HCT116 (cell line): ENCODE data around the gene FBXO46. TPM values are rescaled to one million over a fixed set of nuclear protein-coding genes. Genes with fewer than 3 reads are reported as not detected.

Source experiments
- ATAC-seq: fragments of 200-7000 bp; cut with Tn5 transposase; 2 replicates; pipeline ENCODE4 v1.9.1; 2020; ENCODE audit warnings: mild to moderate bottlenecking, moderate library complexity
- BruUV-seq: library from RNA; stranded (reverse); fragments of 400-500 nt; replicated peaks from 2 replicates; lab custom pipeline; 2021; lab: Mats Ljungman, UMichigan
- CTCF ChIA-PET: fragments of 300-600 bp; sonication (Branson Sonifier 250); formaldehyde crosslinking; loops from one replicate; lab custom pipeline; 2021; ENCODE audit warnings: antibody characterized with exemption; lab: Charles Lee
- POLR2A ChIA-PET: fragments of 300-600, 350-600 bp; sonication (Branson Sonifier 250); formaldehyde crosslinking; loops from one replicate; lab custom pipeline; 2021; ENCODE audit warnings: antibody characterized with exemption; lab: Charles Lee
- RAD21 ChIA-PET, 2 experiments: fragments of 300-600 bp; sonication (Branson Sonifier 250); formaldehyde crosslinking; loops; one replicate each; lab custom pipeline; 2023; ENCODE audit warnings: low total read pairs in 2 of 2; ENCODE audit not compliant: uncharacterized antibody in 2 of 2, unreplicated experiment in 2 of 2, low non-redundant PET in 1 of 2; lab: Charles Lee
- DNase-seq: peaks from one replicate; pipeline ENCODE4 v3.0.0-alpha.2; 2010; ENCODE audit warnings: low read depth, low spot score
- H2AFZ ChIP-seq: fragments of 200-600 bp; shearing (Covaris generic), sonication (generic); 2 replicates; pipeline ENCODE4 v1.6.1; 2017; ENCODE audit warnings: low read depth, mixed run types, mixed read lengths, antibody characterized with exemption, low read length; ENCODE audit not compliant: poor library complexity, severe bottlenecking
- H3K27ac ChIP-seq: 2 replicates; pipeline ENCODE4 v1.5.1; 2012; ENCODE audit warnings: low read depth, low read length
- H3K27me3 ChIP-seq: fragments of 200-600 bp; sonication (generic); 2 replicates; pipeline ENCODE4 v1.6.1; 2016; ENCODE audit warnings: mixed run types, low read length, mixed read lengths; ENCODE audit not compliant: insufficient read depth
- H3K36me3 ChIP-seq, 2 experiments: fragments of 200-500 bp in 1 of 2; fragments of 200-600 bp in 1 of 2; sonication (Bioruptor generic) in 1 of 2; sonication (generic) in 1 of 2; 2 replicates each; pipeline versions ENCODE4 v1.5.1 to v1.6.1; 2014 to 2016; ENCODE audit warnings: low read length in 2 of 2, inconsistent platforms in 1 of 2, mixed read lengths in 1 of 2, mixed run types in 1 of 2; ENCODE audit not compliant: insufficient read depth in 2 of 2, control insufficient read depth in 1 of 2
- H3K4me1 ChIP-seq, 2 experiments: fragments of 200-600 bp in 1 of 2; sonication (generic) in 1 of 2; 2 replicates each; pipeline versions ENCODE4 v1.5.1 to v1.6.1; 2012 to 2017; ENCODE audit warnings: low read length in 2 of 2, inconsistent platforms in 1 of 2, mild to moderate bottlenecking in 1 of 2, mixed read lengths in 1 of 2, mixed run types in 1 of 2, moderate library complexity in 1 of 2; ENCODE audit not compliant: insufficient read depth in 2 of 2, control insufficient read depth in 1 of 2
- H3K4me2 ChIP-seq: fragments of 200-600 bp; sonication (generic); 2 replicates; pipeline ENCODE4 v1.6.1; 2017; ENCODE audit warnings: mixed run types, low read length, mixed read lengths
- H3K4me3 ChIP-seq, 2 experiments: fragments of 200-600 bp in 1 of 2; sonication (generic) in 1 of 2; replicated peaks in 1 of 2; 2 replicates each; pipeline ENCODE4 v1.5.1; 2011 to 2016; ENCODE audit warnings: low read length in 2 of 2, control low read depth in 1 of 2, low read depth in 1 of 2, mild to moderate bottlenecking in 1 of 2, mixed read lengths in 1 of 2, mixed run types in 1 of 2
- H3K79me2 ChIP-seq: fragments of 200-600 bp; sonication (generic); 2 replicates; pipeline ENCODE4 v1.6.1; 2017; ENCODE audit warnings: mild to moderate bottlenecking, mixed run types, low read length, moderate library complexity, mixed read lengths; ENCODE audit not compliant: insufficient read depth
- H3K9ac ChIP-seq: fragments of 200-600 bp; sonication (generic); 2 replicates; pipeline ENCODE4 v1.6.1; 2016; ENCODE audit warnings: low read length, mixed read lengths
- H3K9me2 ChIP-seq: fragments of 200-600 bp; sonication (generic), shearing (Covaris generic); 2 replicates; pipeline ENCODE4 v1.6.1; 2017; ENCODE audit warnings: mixed run types, mild to moderate bottlenecking, moderate library complexity; ENCODE audit not compliant: insufficient read depth
- H3K9me3 ChIP-seq, 2 experiments: fragments of 200-500 bp in 1 of 2; fragments of 200-600 bp in 1 of 2; sonication (Bioruptor generic) in 1 of 2; sonication (generic) in 1 of 2; 2 replicates each; pipeline ENCODE4 v1.6.1; 2014 to 2017; ENCODE audit warnings: low read length in 2 of 2, mixed read lengths in 2 of 2, inconsistent platforms in 1 of 2, low read depth in 1 of 2, mild to moderate bottlenecking in 1 of 2, mixed run types in 1 of 2, moderate library complexity in 1 of 2; ENCODE audit not compliant: control insufficient read depth in 1 of 2, insufficient read depth in 1 of 2
- H4K20me1 ChIP-seq: fragments of 200-600 bp; sonication (generic), shearing (Covaris generic); 2 replicates; pipeline ENCODE4 v1.6.1; 2017; ENCODE audit warnings: mixed run types, mild to moderate bottlenecking, moderate library complexity; ENCODE audit not compliant: insufficient read depth
- CBX3 ChIP-seq: IDR thresholded peaks from 2 replicates; pipeline ENCODE4 v1.6.1; 2012; ENCODE audit warnings: low read depth
- CEBPB ChIP-seq: IDR thresholded peaks from 2 replicates; pipeline ENCODE4 v1.6.1; 2012; ENCODE audit warnings: low read depth
- CTCF ChIP-seq, 3 experiments: fragments of 200-600 bp in 1 of 3; sonication (generic) in 1 of 3; IDR thresholded peaks in 2 of 3; conservative IDR thresholded peaks in 1 of 3; 2 replicates each; pipeline ENCODE4 v1.5.1; 2012 to 2017; ENCODE audit warnings: low read depth in 2 of 3, low read length in 2 of 3, antibody characterized with exemption in 1 of 3, borderline replicate concordance in 1 of 3, control low read depth in 1 of 3, mild to moderate bottlenecking in 1 of 3, mixed read lengths in 1 of 3, mixed run types in 1 of 3, moderate library complexity in 1 of 3; ENCODE audit not compliant: insufficient read depth in 1 of 3
- EGR1 ChIP-seq: IDR thresholded peaks from 2 replicates; pipeline ENCODE4 v1.6.1; 2012; ENCODE audit warnings: low read depth
- FOSL1 ChIP-seq: IDR thresholded peaks from 2 replicates; pipeline ENCODE4 v1.6.1; 2012; ENCODE audit warnings: low read depth
- JUND ChIP-seq: IDR thresholded peaks from 2 replicates; pipeline ENCODE4 v1.6.1; 2012
- MAX ChIP-seq: IDR thresholded peaks from 2 replicates; pipeline ENCODE4 v1.6.1; 2012
- POLR2A ChIP-seq: IDR thresholded peaks from 2 replicates; pipeline ENCODE4 v1.7.0; 2011; ENCODE audit warnings: borderline replicate concordance; ENCODE audit not compliant: insufficient read depth, insufficient read length; ENCODE audit errors: extremely low read depth
- POLR2AphosphoS5 ChIP-seq: IDR thresholded peaks from 2 replicates; pipeline ENCODE4 v1.6.1; 2011; ENCODE audit warnings: mild to moderate bottlenecking, low read depth, low read length, moderate library complexity
- RAD21 ChIP-seq: IDR thresholded peaks from 2 replicates; pipeline ENCODE4 v1.6.1; 2012; ENCODE audit warnings: low read depth, mild to moderate bottlenecking
- REST ChIP-seq: IDR thresholded peaks from 2 replicates; pipeline ENCODE4 v1.6.1; 2012; ENCODE audit warnings: low read depth
- SIN3A ChIP-seq: IDR thresholded peaks from 2 replicates; pipeline ENCODE4 v1.6.1; 2012; ENCODE audit warnings: low read depth
- SP1 ChIP-seq: IDR thresholded peaks from 2 replicates; pipeline ENCODE4 v1.6.1; 2012; ENCODE audit warnings: low read depth
- SRF ChIP-seq: IDR thresholded peaks from 2 replicates; pipeline ENCODE4 v1.6.1; 2012; ENCODE audit warnings: low read depth
- ZBTB33 ChIP-seq: IDR thresholded peaks from 2 replicates; pipeline ENCODE4 v1.6.1; 2011; ENCODE audit warnings: mild to moderate bottlenecking, low read length, moderate library complexity; ENCODE audit not compliant: insufficient replicate concordance; ENCODE audit errors: extremely low read depth
- ZFX ChIP-seq: fragments of 450-650 bp; IDR thresholded peaks from 2 replicates; pipeline ENCODE4 v1.6.1; 2017
- ZNF274 ChIP-seq: fragments of 200-500 bp; sonication (Bioruptor generic); IDR thresholded peaks from 2 replicates; pipeline ENCODE4 v1.6.1; 2014; ENCODE audit warnings: mild to moderate bottlenecking, low read depth, low read length, inconsistent platforms
- intact Hi-C: fragments of 100-400 bp; cut with micrococcal nuclease; formaldehyde crosslinking; loops from 2 replicates; pipeline ENCODE4 v1.10.0; 2022
- total RNA-seq: library from RNA; stranded (reverse); gene quantifications from one replicate; pipeline ENCODE4 v1.2.1, GENCODE V29; 2021; ENCODE audit not compliant: unreplicated experiment

Gene FBXO46
- total RNA-seq, 1 experiment from 2014 or later = 31.7 TPM

GRCh38 chr19:45758921-45759320, 28.2 kb upstream of the FBXO46 start (continued):
- TF ChIP-seq MAX (no peak), CBX3 (no peak), JUND (no peak), RAD21 (no peak), SP1 (no peak), CEBPB (no peak), POLR2AphosphoS5 (no peak), SRF (no peak)

- CTCF ChIA-PET = no interaction called here
These were observed 27.0 kb upstream of the FBXO46 start for GRCh38 chr19:45757695-45758094.

More at GRCh38 chr19:45757695-45758094, 27.0 kb upstream of the FBXO46 start:
- no TSS peak for BruUV-seq
- no peak for TF ChIP-seq POLR2A
- TF ChIP-seq ZBTB33 = no peak
- no peak for TF ChIP-seq CEBPB
- no peak for TF ChIP-seq CTCF (IDR thresholded peaks at IDR 0.05 in 2 of 3, conservative IDR thresholded peaks at IDR 0.05 in 1 of 3; ENCODE audit: borderline replicate concordance in 1 of 3, insufficient read depth in 1 of 3, low read depth in 2 of 3, low read length in 2 of 3)
- TF ChIP-seq FOSL1 = no peak
- TF ChIP-seq ZNF274 = no peak
- no peak for TF ChIP-seq REST
- TF ChIP-seq ZFX = no peak
- TF ChIP-seq SIN3A = no peak
- no peak for TF ChIP-seq POLR2AphosphoS5
- TF ChIP-seq SP1 = no peak
- TF ChIP-seq MAX = no peak
- TF ChIP-seq EGR1 = no peak
- H2AFZ ChIP-seq = no peak overlapping the region
- H3K79me2 ChIP-seq = no peaks in the 10 kb centered on the region
- RAD21 ChIA-PET = no interaction called here
- no peak overlapping the region for H3K4me3 ChIP-seq
- no peak overlapping the region for H3K27ac ChIP-seq
- no peak overlapping the region for H3K4me2 ChIP-seq
- POLR2A ChIA-PET = no interaction called here
- H3K4me1 ChIP-seq = peaks cover 0 to 6% of the 10 kb centered on the region in 2 experiments; a peak in 2 of 4 replicates
- no peak overlapping the region for H3K9ac ChIP-seq
- no peaks in the 10 kb centered on the region for H3K9me2 ChIP-seq
- H3K27me3 ChIP-seq = no peaks in the 10 kb centered on the region
- intact Hi-C loops = no loop called here
- no peaks in the 10 kb centered on the region for H3K36me3 ChIP-seq
- H3K9me3 ChIP-seq = no peaks in the 10 kb centered on the region
- H4K20me1 ChIP-seq = no peaks in the 10 kb centered on the region
- no peak for ATAC-seq
- DNase-seq = no peak
